ENCODE data around the gene SUN3.

- no peak for TF ChIP-seq POLR2A (IDR thresholded peaks at IDR 0.05)
- no peak for TF ChIP-seq CTCF (IDR thresholded peaks at IDR 0.05)
These were observed 49.6 kb upstream of the SUN3 start for GRCh38 chr7:48078470-48078869.
